Endothelial cell of umbilical vein (primary cell): ENCODE measurements around the gene DMXL1. TPM values are rescaled to one million over a fixed set of nuclear protein-coding genes. Genes with fewer than 3 reads are reported as not detected.

Experiments used
- BruUV-seq: library from RNA; stranded (reverse); fragments of 400-500 nt; replicated peaks from 2 replicates; lab custom pipeline; 2021; lab: Mats Ljungman, UMichigan
- CTCF ChIA-PET: fragments of 300-600, 350-600 bp; sonication (Branson Sonifier 250); formaldehyde crosslinking; loops from one replicate; lab custom pipeline; 2021; ENCODE audit warnings: antibody characterized with exemption, inconsistent platforms; lab: Charles Lee
- POLR2A ChIA-PET: fragments of 300-600, 350-600 bp; sonication (Branson Sonifier 250); formaldehyde crosslinking; loops from one replicate; lab custom pipeline; 2021; ENCODE audit warnings: antibody characterized with exemption, inconsistent platforms; lab: Charles Lee
- DNase-seq: peaks from one replicate; pipeline ENCODE4 v3.0.0-alpha.2; 2011; ENCODE audit warnings: low read depth, low spot score
- FAIRE-seq: peaks from 2 replicates; lab custom pipeline; 2011; peaks lifted over from hg19 to GRCh38; lab: Jason Lieb, UNC
- H2AFZ ChIP-seq: 2 replicates; pipeline ENCODE4 v1.6.0; 2012; ENCODE audit warnings: low read depth, low read length, control low read depth, inconsistent platforms
- H3K27ac ChIP-seq: 2 replicates; pipeline ENCODE4 v1.5.1; 2011; ENCODE audit warnings: low read depth, mild to moderate bottlenecking, control low read depth, low read length, moderate library complexity; ENCODE audit not compliant: insufficient read depth
- H3K27me3 ChIP-seq, 2 experiments: 2 replicates each; pipeline versions ENCODE4 v1.6.0 to v1.6.1; 2011; ENCODE audit warnings: low read length in 2 of 2, mixed read lengths in 1 of 2; ENCODE audit not compliant: control insufficient read depth in 2 of 2, insufficient read depth in 2 of 2
- H3K36me3 ChIP-seq, 2 experiments: 2 replicates in 1 of 2; 3 replicates in 1 of 2; pipeline ENCODE4 v1.5.1; 2011; ENCODE audit warnings: low read length in 2 of 2, mild to moderate bottlenecking in 1 of 2, moderate library complexity in 1 of 2; ENCODE audit not compliant: control insufficient read depth in 2 of 2, insufficient read depth in 2 of 2; ENCODE audit errors: extremely low read depth in 1 of 2
- H3K4me1 ChIP-seq: 3 replicates; pipeline ENCODE4 v1.5.1; 2011; ENCODE audit warnings: mild to moderate bottlenecking, low read length; ENCODE audit not compliant: control insufficient read depth, insufficient read depth; ENCODE audit errors: extremely low read depth
- H3K4me2 ChIP-seq: 2 replicates; pipeline ENCODE4 v1.6.1; 2011; ENCODE audit warnings: low read length, control low read depth, mixed read lengths; ENCODE audit not compliant: insufficient read depth
- H3K4me3 ChIP-seq, 3 experiments: fragments of 200-600 bp in 1 of 3; sonication (generic), shearing (Covaris generic) in 1 of 3; replicated peaks in 1 of 3; 2 replicates each; pipeline ENCODE4 v1.5.1; 2011 to 2016; ENCODE audit warnings: control low read depth in 3 of 3, low read length in 3 of 3, mild to moderate bottlenecking in 2 of 3, inconsistent platforms in 1 of 3, low read depth in 1 of 3, moderate library complexity in 1 of 3; ENCODE audit not compliant: insufficient read depth in 1 of 3
- H3K79me2 ChIP-seq: 2 replicates; pipeline ENCODE4 v1.6.0; 2012; ENCODE audit warnings: low read length, inconsistent platforms; ENCODE audit not compliant: control insufficient read depth, insufficient read depth
- H3K9ac ChIP-seq: replicated peaks from 2 replicates; pipeline ENCODE3; 2011; ENCODE audit warnings: low read length, control low read depth; ENCODE audit not compliant: insufficient read depth; ENCODE audit errors: extremely low read depth
- H3K9me1 ChIP-seq: replicated peaks from 3 replicates; pipeline ENCODE4 v1.6.0; 2011; ENCODE audit warnings: mild to moderate bottlenecking, low read length; ENCODE audit not compliant: control insufficient read depth, insufficient read depth; ENCODE audit errors: extremely low read depth
- H3K9me3 ChIP-seq: replicated peaks from 2 replicates; pipeline ENCODE4 v1.5.1; 2012; ENCODE audit warnings: low read length, inconsistent platforms; ENCODE audit not compliant: control insufficient read depth, insufficient read depth
- H4K20me1 ChIP-seq: replicated peaks from 2 replicates; pipeline ENCODE3; 2011; ENCODE audit warnings: mild to moderate bottlenecking, low read length; ENCODE audit not compliant: control insufficient read depth, insufficient read depth; ENCODE audit errors: extremely low read depth
- CTCF ChIP-seq, 2 donors: IDR thresholded peaks; 1 replicate in 1 of 2; 2 replicates in 1 of 2; pipeline ENCODE4 v1.5.1; 2011; ENCODE audit warnings: low read length in 2 of 2, mild to moderate bottlenecking in 2 of 2, moderate library complexity in 2 of 2, control low read depth in 1 of 2, inconsistent platforms in 1 of 2, low read depth in 1 of 2; ENCODE audit not compliant: insufficient read depth in 1 of 2; ENCODE audit errors: extremely low read depth in 1 of 2
- EZH2 ChIP-seq: IDR thresholded peaks from 2 replicates; pipeline ENCODE4 v1.6.1; 2012; ENCODE audit warnings: borderline replicate concordance, low read depth, mild to moderate bottlenecking, moderate library complexity, low read length, inconsistent platforms; ENCODE audit not compliant: severe bottlenecking
- FOS ChIP-seq: IDR thresholded peaks from 2 replicates; pipeline ENCODE4 v1.6.1; 2011; ENCODE audit warnings: mild to moderate bottlenecking, low read length, moderate library complexity, borderline replicate concordance; ENCODE audit not compliant: insufficient read depth
- GATA2 ChIP-seq: IDR thresholded peaks from 2 replicates; pipeline ENCODE4 v1.7.0; 2011; ENCODE audit warnings: low read depth, mild to moderate bottlenecking, moderate library complexity, mixed read lengths, low read length; ENCODE audit not compliant: insufficient read length, insufficient read depth
- JUN ChIP-seq: IDR thresholded peaks from 2 replicates; pipeline ENCODE4 v1.6.1; 2011; ENCODE audit warnings: borderline replicate concordance, low read depth; ENCODE audit not compliant: insufficient read length, insufficient read depth
- MAX ChIP-seq: IDR thresholded peaks from 2 replicates; pipeline ENCODE4 v1.6.1; 2011; ENCODE audit not compliant: insufficient read depth, insufficient read length
- POLR2A ChIP-seq: IDR thresholded peaks from 2 replicates; pipeline ENCODE4 v1.6.1; 2012; ENCODE audit warnings: low read depth, mild to moderate bottlenecking, control low read depth, low read length
- POLR2AphosphoS5 ChIP-seq: IDR thresholded peaks from 2 replicates; pipeline ENCODE4 v1.6.1; 2012; ENCODE audit warnings: low read depth, mild to moderate bottlenecking, control low read depth, low read length, moderate library complexity; ENCODE audit not compliant: insufficient read depth
- dilution Hi-C: fragments of 300-500 bp; cut with MboI; formaldehyde crosslinking; loops from one replicate; pipeline ENCODE4 v1.15.0; 2019; ENCODE audit warnings: low sequenced_read_pairs; ENCODE audit not compliant: extremely low pct_ligation_motif_present
- intact Hi-C: fragments of 100-400 bp; cut with micrococcal nuclease; formaldehyde crosslinking; loops from one replicate; pipeline ENCODE4 v1.10.0; 2022
- polyA plus RNA-seq, 4 experiments: library from polyadenylated mRNA; depleted of rRNA in 3 of 4; stranded (reverse) in 3 of 4; unstranded in 1 of 4; fragments of >200 nt; gene quantifications; 2 replicates each; pipeline versions ENCODE4 v1.2.1 to v1.2.3, GENCODE V29; 2011 to 2012; ENCODE audit warnings: missing spikeins in 1 of 4
- total RNA-seq: library from RNA; stranded (reverse); gene quantifications from 2 replicates; pipeline ENCODE4 v1.2.3, GENCODE V29; 2021

DMXL1 gene
- total and polyA plus RNA-seq, 2 donors (not counting 3 experiments of a cell fraction or from before 2014, with no cell fraction given) = 5.4 to 24.7 TPM

- peak overlapping the region; percentile 97 for H3K4me2 ChIP-seq
Measured at GRCh38 chr5:119270121-119270565, 199.3 kb downstream of the DMXL1 start.

GRCh38 chr5:119270960-119271757 lies 200.3 kb downstream of the DMXL1 start:
- DNase-seq = no peak
- no peak overlapping the region for H3K27ac ChIP-seq
- no peak overlapping the region for H3K4me3 ChIP-seq
- intact Hi-C loops (loop anchor here (1.0 kb wide), 1 partner anchor 64 kb away; no protein-coding TSS in a partner anchor), dilution Hi-C loops (no loop called here)
- ChIA-PET CTCF (no interaction called here), POLR2A (no interaction called here)
- no peaks in the 10 kb centered on the region for H3K36me3 ChIP-seq
- H4K20me1 ChIP-seq = no peaks in the 10 kb centered on the region
- no TSS peak for BruUV-seq
- H2AFZ ChIP-seq = no peak overlapping the region
- no peaks in the 10 kb centered on the region for H3K9me3 ChIP-seq
- no peak for FAIRE-seq
- H3K79me2 ChIP-seq = no peaks in the 10 kb centered on the region
- no peak for TF ChIP-seq POLR2AphosphoS5
- TF ChIP-seq FOS = no peak
- no peak for TF ChIP-seq EZH2
- no peak for TF ChIP-seq JUN
- TF ChIP-seq CTCF (IDR thresholded peaks at IDR 0.05; ENCODE audit: extremely low read depth in 1 of 2, insufficient read depth in 1 of 2, low read depth in 1 of 2, low read length in 2 of 2) = no peak
- H3K4me2 ChIP-seq = no peak overlapping the region
- H3K9me1 ChIP-seq = no peaks in the 10 kb centered on the region
- H3K4me1 ChIP-seq = peaks cover 24% of the 10 kb centered on the region
- H3K9ac ChIP-seq = no peak overlapping the region
- H3K27me3 ChIP-seq = no peaks in the 10 kb centered on the region

More at GRCh38 chr5:119270121-119270565, 199.3 kb downstream of the DMXL1 start:
- dilution Hi-C loops (no loop called here), intact Hi-C loops (loop anchor here (1.0 kb wide), 1 partner anchor 65 kb away; no protein-coding TSS in a partner anchor)
- H3K9ac ChIP-seq = no peak overlapping the region
- CTCF ChIA-PET = interaction anchor here (1.3 kb wide), 1 partner anchor 65 kb away, joined by 4 read pairs; no protein-coding TSS in a partner anchor
- no peaks in the 10 kb centered on the region for H4K20me1 ChIP-seq
- H3K4me1 ChIP-seq = peaks cover 19% of the 10 kb centered on the region
- no peak for FAIRE-seq
- no peak overlapping the region for H3K4me3 ChIP-seq
- no peak overlapping the region for H2AFZ ChIP-seq
- no peaks in the 10 kb centered on the region for H3K79me2 ChIP-seq
- peak; percentile 21 for DNase-seq
- H3K27ac ChIP-seq = no peak overlapping the region
- H3K36me3 ChIP-seq = no peaks in the 10 kb centered on the region
- TF ChIP-seq GATA2 = no peak
- TF ChIP-seq FOS = no peak
- TF ChIP-seq POLR2A = no peak
- no peak for TF ChIP-seq MAX
- no peak for TF ChIP-seq EZH2
- POLR2A ChIA-PET = no interaction called here
- no peaks in the 10 kb centered on the region for H3K9me1 ChIP-seq
- no peaks in the 10 kb centered on the region for H3K27me3 ChIP-seq
- BruUV-seq = no TSS peak
- no peaks in the 10 kb centered on the region for H3K9me3 ChIP-seq
